ENCODE data around the gene ADAMTSL4.
A peak's percentile ranks its signal among the peaks of the same experiment; 100 is the strongest.

The ADAMTSL4 gene

GRCh38 chr1:150535511-150536287 is 13.5 kb upstream of the ADAMTSL4 start:
- no CpG with 5 or more reads among the region's 14 CpGs for WGBS (ENCODE audit: extremely low coverage, insufficient coverage, low lambda C conversion rate)
- H2BK15ac ChIP-seq (replicated peaks; ENCODE audit: low read depth): no peak overlapping the region
- H3K56ac ChIP-seq (ENCODE audit: low read length): peak overlapping the region; percentile 49
- H3K27ac ChIP-seq (ENCODE audit: low read depth, low read length): no peak overlapping the region
- H4K5ac ChIP-seq (ENCODE audit: low read length): no peak overlapping the region
- no peak overlapping the region for H3K9ac ChIP-seq (ENCODE audit: low read length)
- H3K18ac ChIP-seq (ENCODE audit: low read length): no peak overlapping the region
- DNase-seq: peak; percentile 97
- no peak overlapping the region for H3K4me2 ChIP-seq (ENCODE audit: low read length)
- no peaks in the 10 kb centered on the region for H3K79me1 ChIP-seq (ENCODE audit: low read length)
- H3K4me1 ChIP-seq (ENCODE audit: control insufficient read depth, low read depth, low read length): peaks cover 2% of the 10 kb centered on the region
- H4K8ac ChIP-seq (ENCODE audit: low read depth, low read length): no peak overlapping the region
- no peaks in the 10 kb centered on the region for H3K79me2 ChIP-seq (ENCODE audit: control insufficient read depth, insufficient read depth, low read length)
- no peak overlapping the region for H3K4me3 ChIP-seq (ENCODE audit: low read length)
- H2BK120ac ChIP-seq (ENCODE audit: low read depth, low read length): no peak overlapping the region
- no peak overlapping the region for H2BK5ac ChIP-seq (ENCODE audit: low read length)
- no peaks in the 10 kb centered on the region for H3K27me3 ChIP-seq (ENCODE audit: insufficient read depth, low read length, poor library complexity)
- no peak overlapping the region for H2AK5ac ChIP-seq (ENCODE audit: low read length)
- no peaks in the 10 kb centered on the region for H3K36me3 ChIP-seq (ENCODE audit: control insufficient read depth, insufficient read depth, low read length)
- H3K23ac ChIP-seq (ENCODE audit: low read length): no peak overlapping the region
- peak overlapping the region; percentile 79 for H3K4ac ChIP-seq (ENCODE audit: low read depth, low read length)

GRCh38 chr1:150536836-150537731 is 12.1 kb upstream of the ADAMTSL4 start:
- WGBS (ENCODE audit: extremely low coverage, insufficient coverage, low lambda C conversion rate): no CpG with 5 or more reads among the region's 12 CpGs
- H3K23ac ChIP-seq (ENCODE audit: low read length): no peak overlapping the region
- peak overlapping the region; percentile 40 for H3K9ac ChIP-seq (ENCODE audit: low read length)
- H4K5ac ChIP-seq (ENCODE audit: low read length): no peak overlapping the region
- no peak overlapping the region for H3K4me2 ChIP-seq (ENCODE audit: low read length)
- DNase-seq: peak; percentile 45
- no peak overlapping the region for H3K4me3 ChIP-seq (ENCODE audit: low read length)
- H3K27me3 ChIP-seq (ENCODE audit: insufficient read depth, low read length, poor library complexity): no peaks in the 10 kb centered on the region
- H3K36me3 ChIP-seq (ENCODE audit: control insufficient read depth, insufficient read depth, low read length): no peaks in the 10 kb centered on the region
- H3K4ac ChIP-seq (ENCODE audit: low read depth, low read length): no peak overlapping the region
- no peak overlapping the region for H3K18ac ChIP-seq (ENCODE audit: low read length)
- H3K27ac ChIP-seq (ENCODE audit: low read depth, low read length): no peak overlapping the region
- peak overlapping the region; percentile 71 for H3K56ac ChIP-seq (ENCODE audit: low read length)
- peaks cover 2% of the 10 kb centered on the region for H3K4me1 ChIP-seq (ENCODE audit: control insufficient read depth, low read depth, low read length)
- no peak overlapping the region for H2BK15ac ChIP-seq (replicated peaks; ENCODE audit: low read depth)
- no peak overlapping the region for H2AK5ac ChIP-seq (ENCODE audit: low read length)
- H4K8ac ChIP-seq (ENCODE audit: low read depth, low read length): no peak overlapping the region
- H2BK120ac ChIP-seq (ENCODE audit: low read depth, low read length): no peak overlapping the region
- H3K79me1 ChIP-seq (ENCODE audit: low read length): no peaks in the 10 kb centered on the region
- H2BK5ac ChIP-seq (ENCODE audit: low read length): no peak overlapping the region
- H3K79me2 ChIP-seq (ENCODE audit: control insufficient read depth, insufficient read depth, low read length): no peaks in the 10 kb centered on the region

- no peaks in the 10 kb centered on the region for H3K79me2 ChIP-seq (ENCODE audit: control insufficient read depth, insufficient read depth, low read length)
- DNase-seq: peak; percentile 95
- no peak overlapping the region for H3K4me3 ChIP-seq (ENCODE audit: low read length)
- H3K23ac ChIP-seq (ENCODE audit: low read length): no peak overlapping the region
- no peak overlapping the region for H2AK5ac ChIP-seq (ENCODE audit: low read length)
- peak overlapping the region; percentile 20 for H3K4ac ChIP-seq (ENCODE audit: low read depth, low read length)
- H3K4me2 ChIP-seq (ENCODE audit: low read length): no peak overlapping the region
- H3K27ac ChIP-seq (ENCODE audit: low read depth, low read length): peak overlapping the region; percentile 32
- no peaks in the 10 kb centered on the region for H3K36me3 ChIP-seq (ENCODE audit: control insufficient read depth, insufficient read depth, low read length)
- peak overlapping the region; percentile 71 for H3K56ac ChIP-seq (ENCODE audit: low read length)
- WGBS (ENCODE audit: extremely low coverage, insufficient coverage, low lambda C conversion rate): no CpG with 5 or more reads among the region's 17 CpGs
- H2BK120ac ChIP-seq (ENCODE audit: low read depth, low read length): no peak overlapping the region
- H3K27me3 ChIP-seq (ENCODE audit: insufficient read depth, low read length, poor library complexity): no peaks in the 10 kb centered on the region
- H3K18ac ChIP-seq (ENCODE audit: low read length): peak overlapping the region; percentile 16
- H3K79me1 ChIP-seq (ENCODE audit: low read length): no peaks in the 10 kb centered on the region
- H4K8ac ChIP-seq (ENCODE audit: low read depth, low read length): no peak overlapping the region
- peak overlapping the region; percentile 19 for H2BK5ac ChIP-seq (ENCODE audit: low read length)
- H2BK15ac ChIP-seq (replicated peaks; ENCODE audit: low read depth): no peak overlapping the region
- no peak overlapping the region for H4K5ac ChIP-seq (ENCODE audit: low read length)
- H3K4me1 ChIP-seq (ENCODE audit: control insufficient read depth, low read depth, low read length): peaks cover 2% of the 10 kb centered on the region
- H3K9ac ChIP-seq (ENCODE audit: low read length): peak overlapping the region; percentile 40
Measured at GRCh38 chr1:150537732-150538684, 11.2 kb upstream of the ADAMTSL4 start.

GRCh38 chr1:150543500-150544143 is 5.6 kb upstream of the ADAMTSL4 start:
- Histone ChIP-seq H3K4ac (ENCODE audit: low read depth, low read length) (no peak overlapping the region), H3K4me2 (ENCODE audit: low read length) (no peak overlapping the region), H3K79me1 (ENCODE audit: low read length) (no peaks in the 10 kb centered on the region), H3K27ac (ENCODE audit: low read depth, low read length) (no peak overlapping the region), H4K5ac (ENCODE audit: low read length) (no peak overlapping the region), H3K56ac (ENCODE audit: low read length) (no peak overlapping the region), H3K4me3 (ENCODE audit: low read length) (no peak overlapping the region), H3K9ac (ENCODE audit: low read length) (peak overlapping the region; percentile 29), H3K27me3 (ENCODE audit: insufficient read depth, low read length, poor library complexity) (no peaks in the 10 kb centered on the region), H3K23ac (ENCODE audit: low read length) (no peak overlapping the region), H2BK5ac (ENCODE audit: low read length) (no peak overlapping the region), H2AK5ac (ENCODE audit: low read length) (no peak overlapping the region), H3K36me3 (ENCODE audit: control insufficient read depth, insufficient read depth, low read length) (no peaks in the 10 kb centered on the region), H3K4me1 (ENCODE audit: control insufficient read depth, low read depth, low read length) (no peaks in the 10 kb centered on the region), H4K8ac (ENCODE audit: low read depth, low read length) (no peak overlapping the region), H3K18ac (ENCODE audit: low read length) (no peak overlapping the region), H2BK120ac (ENCODE audit: low read depth, low read length) (no peak overlapping the region), H3K79me2 (ENCODE audit: control insufficient read depth, insufficient read depth, low read length) (no peaks in the 10 kb centered on the region), H2BK15ac (replicated peaks; ENCODE audit: low read depth) (no peak overlapping the region)
- no CpG with 5 or more reads among the region's 13 CpGs for WGBS (ENCODE audit: extremely low coverage, insufficient coverage, low lambda C conversion rate)
- no peak for DNase-seq

- DNase-seq: no peak
- Histone ChIP-seq H2BK5ac (ENCODE audit: low read length) (no peak overlapping the region), H2BK120ac (ENCODE audit: low read depth, low read length) (no peak overlapping the region), H4K8ac (ENCODE audit: low read depth, low read length) (no peak overlapping the region), H3K4ac (ENCODE audit: low read depth, low read length) (no peak overlapping the region), H3K4me1 (ENCODE audit: control insufficient read depth, low read depth, low read length) (no peaks in the 10 kb centered on the region), H3K27me3 (ENCODE audit: insufficient read depth, low read length, poor library complexity) (no peaks in the 10 kb centered on the region), H3K56ac (ENCODE audit: low read length) (no peak overlapping the region), H2AK5ac (ENCODE audit: low read length) (no peak overlapping the region), H3K27ac (ENCODE audit: low read depth, low read length) (no peak overlapping the region), H3K18ac (ENCODE audit: low read length) (no peak overlapping the region), H3K79me2 (ENCODE audit: control insufficient read depth, insufficient read depth, low read length) (no peaks in the 10 kb centered on the region), H3K23ac (ENCODE audit: low read length) (no peak overlapping the region), H3K4me2 (ENCODE audit: low read length) (no peak overlapping the region), H3K36me3 (ENCODE audit: control insufficient read depth, insufficient read depth, low read length) (no peaks in the 10 kb centered on the region), H3K9ac (ENCODE audit: low read length) (no peak overlapping the region), H4K5ac (ENCODE audit: low read length) (no peak overlapping the region), H3K79me1 (ENCODE audit: low read length) (no peaks in the 10 kb centered on the region), H3K4me3 (ENCODE audit: low read length) (no peak overlapping the region), H2BK15ac (replicated peaks; ENCODE audit: low read depth) (no peak overlapping the region)
- no CpG with 5 or more reads among the region's 3 CpGs for WGBS (ENCODE audit: extremely low coverage, insufficient coverage, low lambda C conversion rate)
Measured at GRCh38 chr1:150544204-150544603, 5.0 kb upstream of the ADAMTSL4 start.
